Lower lobe of right lung (tissue), 2 donors: ENCODE data around the gene UGT1A1. TPM values are rescaled to one million over a fixed set of nuclear protein-coding genes. Genes with fewer than 3 reads are reported as not detected.

Experiments
- ATAC-seq, 2 donors: fragments of 200-7000 bp; cut with Tn5 transposase; one replicate each; pipeline ENCODE4 v1.9.1; 2020 to 2022; ENCODE audit warnings: mild to moderate bottlenecking in 2 of 2, moderate library complexity in 2 of 2
- DNase-seq: peaks from one replicate; pipeline ENCODE4 v3.0.0-alpha.2; 2020
- H3K27ac ChIP-seq: fragments of 200-600 bp; one replicate; pipeline ENCODE4 v1.8.0; 2022
- H3K27me3 ChIP-seq: fragments of 200-600 bp; one replicate; pipeline ENCODE4 v1.8.0; 2022; ENCODE audit warnings: low read depth
- H3K36me3 ChIP-seq: fragments of 200-600 bp; one replicate; pipeline ENCODE4 v1.8.0; 2022; ENCODE audit warnings: mild to moderate bottlenecking
- H3K4me1 ChIP-seq: fragments of 200-600 bp; one replicate; pipeline ENCODE4 v1.8.0; 2022
- H3K4me3 ChIP-seq: fragments of 200-600 bp; one replicate; pipeline ENCODE4 v1.8.0; 2022; ENCODE audit warnings: mild to moderate bottlenecking
- H3K9me3 ChIP-seq: fragments of 200-600 bp; one replicate; pipeline ENCODE4 v1.8.0; 2022
- intact Hi-C: fragments of 100-400 bp; cut with DNase I; formaldehyde crosslinking; loops from one replicate; pipeline ENCODE4 v1.11.0; 2022
- total RNA-seq: library from RNA; stranded (reverse); fragmentation: NEBNext Ultra II Directional; extraction: Animal tissue kit (Norgen Biotek cat#: 25700); gene quantifications from one replicate; pipeline ENCODE4 v1.2.1, GENCODE V29; 2021
- TF ChIP-seq, protein P1 (sequence below): fragments of 200-600 bp; IDR thresholded peaks from one replicate; pipeline ENCODE4 v1.8.0; 2022; ENCODE audit warnings: antibody characterized with exemption, mild to moderate bottlenecking
- donor health status: DM: no; HTN: yes; CAD: no; lungs with severe emphysema.

Gene UGT1A1
- total RNA-seq, 1 donor from 2014 or later, result 0.24 TPM

DNA sequence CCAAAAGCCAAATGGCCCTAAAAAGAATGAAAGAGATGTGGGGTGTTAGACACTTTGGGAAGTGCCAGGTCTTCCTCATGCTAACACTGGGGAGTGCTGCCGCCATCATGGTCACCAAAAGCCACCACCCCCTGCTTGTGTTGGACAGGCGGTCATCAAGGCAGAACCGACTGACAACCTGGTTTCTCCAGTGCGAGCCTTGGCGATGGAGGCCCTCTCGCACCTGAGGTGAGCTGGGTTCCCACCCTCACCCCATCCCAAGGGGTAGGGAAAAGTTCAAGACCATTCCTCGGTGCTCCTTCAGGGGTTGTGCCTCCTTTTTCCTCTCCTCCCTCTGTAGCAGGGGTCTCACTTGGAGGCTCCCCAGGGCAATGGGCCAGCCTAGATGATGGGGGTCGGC, 51.7 kb downstream of the UGT1A1 start:
- Histone ChIP-seq H3K4me3 (no peak overlapping the region), H3K27ac (no peak overlapping the region), H3K36me3 (no peaks in the 10 kb centered on the region), H3K9me3 (no peaks in the 10 kb centered on the region), H3K27me3 (no peaks in the 10 kb centered on the region), H3K4me1 (no peaks in the 10 kb centered on the region)
- intact Hi-C loops, result no loop called here
- DNase-seq, result no peak
- TF ChIP-seq, protein P1, sequence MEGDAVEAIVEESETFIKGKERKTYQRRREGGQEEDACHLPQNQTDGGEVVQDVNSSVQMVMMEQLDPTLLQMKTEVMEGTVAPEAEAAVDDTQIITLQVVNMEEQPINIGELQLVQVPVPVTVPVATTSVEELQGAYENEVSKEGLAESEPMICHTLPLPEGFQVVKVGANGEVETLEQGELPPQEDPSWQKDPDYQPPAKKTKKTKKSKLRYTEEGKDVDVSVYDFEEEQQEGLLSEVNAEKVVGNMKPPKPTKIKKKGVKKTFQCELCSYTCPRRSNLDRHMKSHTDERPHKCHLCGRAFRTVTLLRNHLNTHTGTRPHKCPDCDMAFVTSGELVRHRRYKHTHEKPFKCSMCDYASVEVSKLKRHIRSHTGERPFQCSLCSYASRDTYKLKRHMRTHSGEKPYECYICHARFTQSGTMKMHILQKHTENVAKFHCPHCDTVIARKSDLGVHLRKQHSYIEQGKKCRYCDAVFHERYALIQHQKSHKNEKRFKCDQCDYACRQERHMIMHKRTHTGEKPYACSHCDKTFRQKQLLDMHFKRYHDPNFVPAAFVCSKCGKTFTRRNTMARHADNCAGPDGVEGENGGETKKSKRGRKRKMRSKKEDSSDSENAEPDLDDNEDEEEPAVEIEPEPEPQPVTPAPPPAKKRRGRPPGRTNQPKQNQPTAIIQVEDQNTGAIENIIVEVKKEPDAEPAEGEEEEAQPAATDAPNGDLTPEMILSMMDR, result no peak
- no peak for ATAC-seq

DNA sequence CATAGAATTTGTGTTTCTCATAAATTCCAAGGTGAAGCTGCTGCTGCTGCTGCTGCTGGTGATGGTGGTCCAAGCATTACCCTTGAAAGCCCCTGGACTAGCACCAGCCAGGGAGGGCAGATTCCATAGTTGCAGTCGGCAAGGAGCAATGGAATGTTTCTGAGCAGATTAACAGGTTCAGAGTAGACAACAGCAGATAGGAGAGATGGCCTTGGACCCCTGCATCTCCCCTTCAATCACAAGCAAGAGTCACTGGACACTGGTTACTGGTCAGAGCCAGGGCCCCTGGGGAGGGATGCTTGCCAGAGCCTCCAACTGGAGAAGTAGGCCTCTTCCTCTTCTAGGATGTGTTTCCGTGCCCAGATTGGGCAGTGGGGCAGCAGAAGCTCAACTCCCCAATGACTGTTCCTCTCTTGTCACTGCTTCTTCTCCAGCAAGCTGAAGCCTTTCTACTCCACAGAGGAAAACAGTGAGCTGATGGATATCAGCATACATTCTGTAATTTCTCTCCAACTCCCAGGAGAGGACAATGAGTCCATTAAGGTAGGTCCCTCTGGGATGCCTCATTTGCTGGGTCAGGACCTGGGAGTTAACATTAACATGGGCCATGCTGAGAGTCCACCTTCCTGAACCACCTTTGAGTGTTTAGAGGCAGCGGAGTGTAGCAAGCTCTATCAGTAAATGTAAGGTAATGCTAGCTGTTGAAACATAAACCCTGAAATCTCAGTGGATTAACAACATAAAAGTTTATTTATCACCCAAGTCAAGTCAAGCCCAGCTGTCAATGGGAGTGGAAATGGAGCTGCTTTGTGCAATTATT, 53.4 kb downstream of the UGT1A1 start:
- DNase-seq, result peak; percentile 21
- intact Hi-C loops, result no loop called here
- no peak for ATAC-seq
- Histone ChIP-seq H3K4me3 (no peak overlapping the region), H3K9me3 (no peaks in the 10 kb centered on the region), H3K27me3 (no peaks in the 10 kb centered on the region), H3K36me3 (no peaks in the 10 kb centered on the region), H3K27ac (no peak overlapping the region), H3K4me1 (no peaks in the 10 kb centered on the region)
- TF ChIP-seq, protein P1, result no peak

DNA sequence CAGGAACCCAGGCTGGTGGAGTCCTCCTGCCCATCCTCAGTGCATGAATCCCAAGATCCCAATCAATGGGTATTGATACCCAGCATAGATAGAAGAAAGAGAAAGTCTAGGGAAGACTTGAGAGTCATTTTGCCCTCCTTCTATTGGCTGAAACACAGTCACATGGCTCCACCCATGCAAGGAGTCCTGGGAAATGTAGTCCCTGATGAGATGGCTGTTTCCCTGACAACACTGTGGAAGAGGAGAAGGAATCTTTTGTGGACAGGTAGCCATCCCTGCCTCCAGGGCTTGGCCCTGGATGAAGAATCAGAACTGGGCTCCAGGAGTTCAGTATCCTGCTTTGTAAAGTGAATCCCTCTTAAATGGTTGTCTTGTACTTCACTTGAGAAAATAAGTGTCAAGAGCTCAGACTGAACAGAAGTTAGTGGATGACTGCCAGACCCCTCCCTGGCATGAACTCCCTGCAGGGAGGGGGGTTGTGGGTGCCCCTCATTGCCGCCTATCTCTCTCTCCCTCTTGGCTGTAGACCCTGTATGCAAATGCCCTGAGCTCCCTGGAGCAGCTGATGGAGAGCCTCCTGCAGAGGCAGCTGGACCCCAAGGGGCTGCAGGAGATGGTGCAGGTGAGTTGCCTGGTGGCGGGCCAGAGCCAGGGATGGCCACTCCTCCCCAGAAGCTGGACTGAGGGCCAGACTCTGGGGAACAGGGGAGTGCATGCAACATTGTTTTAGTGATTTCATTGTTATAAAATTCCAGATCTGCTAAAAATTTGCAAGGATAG, 54.2 kb downstream of the UGT1A1 start:
- no peaks in the 10 kb centered on the region for H3K9me3 ChIP-seq
- H3K36me3 ChIP-seq, result no peaks in the 10 kb centered on the region
- no peaks in the 10 kb centered on the region for H3K4me1 ChIP-seq
- TF ChIP-seq, protein P1, result no peak
- ATAC-seq (no peak), DNase-seq (no peak)
- no peak overlapping the region for H3K4me3 ChIP-seq
- H3K27ac ChIP-seq, result no peak overlapping the region
- intact Hi-C loops, result no loop called here
- no peaks in the 10 kb centered on the region for H3K27me3 ChIP-seq

DNA sequence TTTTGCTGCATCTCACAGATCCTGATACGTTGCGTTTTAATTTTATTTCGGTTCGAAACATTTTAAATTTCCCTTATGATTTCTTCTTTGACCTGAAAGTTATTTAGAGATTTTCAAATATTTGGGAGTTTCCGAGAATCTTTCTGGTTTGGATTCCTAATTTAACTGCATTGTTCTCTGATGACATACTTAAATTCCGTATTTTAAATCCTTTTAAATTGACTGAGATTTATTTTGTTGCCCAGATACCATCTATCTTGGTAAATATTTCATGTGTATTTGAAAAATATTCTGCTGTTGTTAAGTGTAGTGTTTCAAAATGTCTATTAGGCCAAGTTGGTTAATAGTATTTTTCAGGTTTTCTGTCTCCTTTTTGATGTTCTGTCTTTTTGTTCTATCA, 55.8 kb downstream of the UGT1A1 start:
- H3K4me1 ChIP-seq, result no peaks in the 10 kb centered on the region
- no peak overlapping the region for H3K4me3 ChIP-seq
- no peak for DNase-seq
- TF ChIP-seq, protein P1, result no peak
- H3K27me3 ChIP-seq, result peaks cover 4% of the 10 kb centered on the region
- ATAC-seq, result no peak
- no peak overlapping the region for H3K27ac ChIP-seq
- intact Hi-C loops, result no loop called here
- no peaks in the 10 kb centered on the region for H3K9me3 ChIP-seq
- no peaks in the 10 kb centered on the region for H3K36me3 ChIP-seq

DNA sequence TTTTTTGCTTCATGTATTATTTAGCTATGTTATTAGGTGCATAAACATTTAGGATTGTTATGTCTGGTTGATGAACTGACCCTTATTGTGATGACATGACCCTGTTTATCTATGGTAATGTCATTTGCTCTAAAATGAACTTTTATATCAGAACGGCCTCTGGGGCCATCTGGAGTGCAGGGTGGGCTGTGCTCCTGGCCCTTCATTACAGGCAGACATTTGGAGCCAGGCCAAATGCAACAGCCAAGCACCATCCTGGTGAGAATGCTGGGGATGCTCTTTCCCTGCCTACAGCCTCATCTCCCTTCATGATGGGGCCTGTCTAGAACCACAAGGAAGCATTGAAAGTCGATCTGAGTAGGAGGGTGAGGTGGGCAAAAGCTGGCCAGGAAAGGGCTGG, 56.3 kb downstream of the UGT1A1 start:
- DNase-seq, result no peak
- ATAC-seq, result no peak

More for the DNA sequence above, 56.3 kb downstream of the UGT1A1 start:
- intact Hi-C loops, result no loop called here
- H3K9me3 ChIP-seq, result no peaks in the 10 kb centered on the region
- no peaks in the 10 kb centered on the region for H3K4me1 ChIP-seq
- no peak overlapping the region for H3K4me3 ChIP-seq
- H3K27me3 ChIP-seq, result peaks cover 4% of the 10 kb centered on the region
- no peak overlapping the region for H3K27ac ChIP-seq
- no peaks in the 10 kb centered on the region for H3K36me3 ChIP-seq
- TF ChIP-seq, protein P1, result no peak
